Right atrium auricular region (tissue), 2 donors: ENCODE data around the gene POMGNT1. TPM values are rescaled to one million over a fixed set of nuclear protein-coding genes. Genes with fewer than 3 reads are reported as not detected.
"Not testable (repeated sequence)": the region's sequence is repeated elsewhere in the genome, so short reads cannot be mapped to it uniquely, and the experiment has no call there.

ENCODE experiments used
- DNase-seq: peaks from one replicate; pipeline ENCODE4 v3.0.0-alpha.2; 2019; ENCODE audit warnings: low spot score
- H3K27ac ChIP-seq, 2 donors: fragments of 200-600 bp; sonication (generic); 1 replicate in 1 of 2; 2 replicates in 1 of 2; pipeline ENCODE4 v1.5.1; 2016 to 2019
- H3K27me3 ChIP-seq, 2 donors: fragments of 200-600 bp; sonication (generic); one replicate each; pipeline versions ENCODE4 v1.5.1 to v1.6.0; 2017 to 2019
- H3K36me3 ChIP-seq: fragments of 200-600 bp; sonication (generic); one replicate; pipeline ENCODE4 v1.5.1; 2016
- H3K4me1 ChIP-seq, 2 donors: fragments of 200-600 bp; sonication (generic); one replicate each; pipeline versions ENCODE4 v1.5.1 to v1.6.0; 2017 to 2019
- H3K4me3 ChIP-seq, 2 donors: fragments of 200-600 bp; sonication (generic); 1 replicate in 1 of 2; 2 replicates in 1 of 2; pipeline ENCODE4 v1.5.1; 2017 to 2019; ENCODE audit warnings: mild to moderate bottlenecking in 1 of 2, moderate library complexity in 1 of 2
- H3K9me3 ChIP-seq, 2 donors: fragments of 200-600 bp; sonication (generic); one replicate each; pipeline ENCODE4 v1.5.1; 2019
- total RNA-seq, 2 donors: library from RNA; depleted of rRNA; stranded (reverse); fragments of >200 nt; gene quantifications; one replicate each; pipeline ENCODE4 v1.1.0, GENCODE V29; 2016
- TF ChIP-seq, protein P1 (sequence below), 2 donors: fragments of 200-600 bp; sonication (generic); IDR thresholded peaks; one replicate each; pipeline ENCODE4 v1.5.1; 2019; ENCODE audit warnings: antibody characterized with exemption in 2 of 2

The POMGNT1 gene
- 10 to 100 TPM; 57.0 to 87.8 TPM for total RNA-seq

DNA sequence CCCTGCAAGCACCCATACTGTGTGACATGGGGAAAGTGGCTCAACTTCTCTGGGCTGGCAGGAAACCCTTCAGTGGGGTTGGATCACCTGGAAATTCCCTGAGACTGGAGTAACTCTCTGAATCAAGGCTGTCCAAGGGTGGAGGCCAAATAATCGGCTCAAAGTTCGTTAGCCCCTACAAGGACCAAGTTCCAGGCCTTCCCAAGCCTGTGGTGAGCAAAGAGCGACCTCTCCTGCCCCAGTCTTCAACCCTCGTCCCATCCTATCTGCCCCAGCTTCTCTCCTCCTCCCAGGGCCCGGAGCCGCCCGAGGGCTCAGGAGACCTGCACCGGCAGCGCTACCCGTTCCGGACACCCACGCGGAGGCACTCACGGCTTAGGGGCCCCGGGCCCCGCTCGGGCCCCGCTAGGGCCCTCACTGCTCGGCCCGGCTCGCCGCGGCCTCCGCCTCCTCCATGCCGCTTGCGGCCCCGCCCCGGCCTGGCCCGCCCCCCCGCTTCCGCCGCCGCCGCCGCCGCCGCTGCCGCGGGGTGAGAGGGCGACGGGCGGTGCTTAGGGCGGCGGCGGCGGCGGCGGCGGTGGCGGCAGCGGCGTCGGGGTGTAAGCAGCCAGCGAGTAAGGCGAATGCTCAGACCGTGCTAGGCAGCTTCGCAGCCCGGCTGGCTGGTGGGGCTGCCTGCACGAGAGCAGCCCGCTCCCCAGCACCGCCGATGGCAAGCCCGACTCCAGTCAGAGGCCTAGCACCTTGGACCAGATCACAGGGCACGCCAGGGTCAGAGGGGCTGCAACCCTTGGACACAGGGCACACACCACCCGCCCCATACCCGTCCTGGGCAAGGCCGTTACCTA lies at the start of gene POMGNT1:
Gene POMGNT1 (minus strand): TSS at position 471 of the 848 bp plus-strand sequence. CDS start 613 bp downstream, outside the sequence.
- Histone ChIP-seq H3K4me3 (peak within 1 kb of the TSS; percentile 67 to 77), H3K9me3 (no peaks in the 10 kb centered on the region), H3K27ac (peak within 1 kb of the TSS; percentile 84 to 89), H3K4me1 (peaks cover 0 to 38% of the 10 kb centered on the region in 2 donors), H3K36me3 (peaks cover 15% of the 10 kb centered on the region), H3K27me3 (no peaks in the 10 kb centered on the region)
- DNase-seq = no peak
- TF ChIP-seq, protein P1, sequence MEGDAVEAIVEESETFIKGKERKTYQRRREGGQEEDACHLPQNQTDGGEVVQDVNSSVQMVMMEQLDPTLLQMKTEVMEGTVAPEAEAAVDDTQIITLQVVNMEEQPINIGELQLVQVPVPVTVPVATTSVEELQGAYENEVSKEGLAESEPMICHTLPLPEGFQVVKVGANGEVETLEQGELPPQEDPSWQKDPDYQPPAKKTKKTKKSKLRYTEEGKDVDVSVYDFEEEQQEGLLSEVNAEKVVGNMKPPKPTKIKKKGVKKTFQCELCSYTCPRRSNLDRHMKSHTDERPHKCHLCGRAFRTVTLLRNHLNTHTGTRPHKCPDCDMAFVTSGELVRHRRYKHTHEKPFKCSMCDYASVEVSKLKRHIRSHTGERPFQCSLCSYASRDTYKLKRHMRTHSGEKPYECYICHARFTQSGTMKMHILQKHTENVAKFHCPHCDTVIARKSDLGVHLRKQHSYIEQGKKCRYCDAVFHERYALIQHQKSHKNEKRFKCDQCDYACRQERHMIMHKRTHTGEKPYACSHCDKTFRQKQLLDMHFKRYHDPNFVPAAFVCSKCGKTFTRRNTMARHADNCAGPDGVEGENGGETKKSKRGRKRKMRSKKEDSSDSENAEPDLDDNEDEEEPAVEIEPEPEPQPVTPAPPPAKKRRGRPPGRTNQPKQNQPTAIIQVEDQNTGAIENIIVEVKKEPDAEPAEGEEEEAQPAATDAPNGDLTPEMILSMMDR (IDR thresholded peaks at IDR 0.05) = peak in 1 of 2 donors; percentile 36

GRCh38 chr1:46247436-46248121 lies 49.3 kb upstream of the POMGNT1 start, which contains the start of gene RAD54L:
RAD54L (plus strand) TSS chr1:46247763; CDS start chr1:46248406, 643 bp downstream.
- Histone ChIP-seq H3K36me3 (no peaks in the 10 kb centered on the region), H3K27me3 (no peaks in the 10 kb centered on the region), H3K4me3 (peak within 1 kb of the TSS; percentile 48 to 65), H3K9me3 (no peaks in the 10 kb centered on the region), H3K27ac (peak within 1 kb of the TSS; percentile 70 to 80), H3K4me1 (peaks cover 0 to 16% of the 10 kb centered on the region in 2 donors)
- TF ChIP-seq, protein P1 (IDR thresholded peaks at IDR 0.05) = no peak
- DNase-seq = peak; percentile 97

- TF ChIP-seq, protein P1 (IDR thresholded peaks at IDR 0.05) = no peak
- peaks cover 0 to 16% of the 10 kb centered on the region in 2 donors for H3K4me1 ChIP-seq
- H3K27me3 ChIP-seq = no peaks in the 10 kb centered on the region
- peak overlapping the region; percentile 70 to 80 for H3K27ac ChIP-seq
- H3K36me3 ChIP-seq = no peaks in the 10 kb centered on the region
- H3K9me3 ChIP-seq = no peaks in the 10 kb centered on the region
- H3K4me3 ChIP-seq = peak overlapping the region; percentile 47 to 65
- DNase-seq = peak; percentile 64
Measured at GRCh38 chr1:46246548-46247435, 48.6 kb upstream of the POMGNT1 start.

DNA sequence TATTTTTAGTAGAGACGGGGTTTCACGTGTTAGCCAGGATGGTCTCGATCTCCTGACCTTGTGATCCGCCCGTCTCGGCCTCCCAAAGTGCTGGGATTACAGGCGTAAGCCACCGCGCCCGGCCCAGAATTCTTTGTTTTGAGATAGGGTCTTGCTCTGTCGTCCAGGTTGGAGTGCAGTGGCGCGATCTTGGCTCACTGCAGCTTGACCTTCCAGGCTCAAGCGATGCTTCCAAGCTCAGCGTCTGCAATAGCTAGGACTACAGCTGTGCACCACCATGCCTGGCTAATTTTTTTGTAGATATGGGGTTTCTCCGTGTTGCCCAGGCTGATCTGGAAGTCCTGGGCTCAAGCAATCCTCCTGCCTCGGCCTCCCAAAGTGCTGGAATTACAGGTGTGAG lies 47.9 kb upstream of the POMGNT1 start:
- not testable (repeated sequence) for DNase-seq, H3K27me3 ChIP-seq, H3K4me3 ChIP-seq, H3K9me3 ChIP-seq, H3K36me3 ChIP-seq
- Histone ChIP-seq H3K4me1 (peaks cover 0 to 16% of the 10 kb centered on the region in 2 donors), H3K27ac (peak overlapping the region in 1 of 2 donors; percentile 80)

DNA sequence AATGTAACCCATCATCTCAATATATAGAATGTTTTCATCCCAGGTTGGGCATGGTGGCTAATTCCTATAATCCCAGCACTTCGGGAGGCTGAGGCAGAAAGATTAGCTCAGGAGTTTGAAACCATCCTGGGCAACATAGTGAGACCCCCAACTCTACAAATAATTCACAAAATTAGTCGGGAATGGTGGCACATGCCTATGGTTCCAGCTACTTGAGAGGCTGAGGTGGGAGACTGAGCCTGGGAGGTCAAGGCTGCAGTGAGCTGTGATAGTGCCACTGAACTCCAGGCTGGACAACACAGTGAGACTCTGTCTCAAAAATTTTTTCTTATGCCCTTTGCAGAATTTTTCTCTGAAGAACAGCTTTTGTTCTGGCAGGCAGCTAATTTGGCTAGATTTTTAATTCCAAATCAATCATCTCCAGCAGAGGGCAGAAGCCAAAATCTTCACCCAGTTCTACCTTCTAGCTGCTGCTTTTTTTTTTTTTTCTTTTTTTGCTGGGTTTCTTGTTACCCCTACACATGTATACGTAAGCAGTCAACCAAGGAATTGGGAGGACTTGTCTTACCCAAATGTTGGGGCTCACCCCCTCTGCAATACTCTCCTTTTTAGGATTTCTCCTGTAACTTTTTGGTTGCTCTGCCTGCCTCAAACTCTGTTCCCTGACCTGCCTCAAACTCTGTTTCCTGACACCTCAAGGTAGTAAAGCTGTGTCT lies 46.6 kb upstream of the POMGNT1 start:
- H3K4me1 ChIP-seq = peaks cover 0 to 16% of the 10 kb centered on the region in 2 donors
- no peak overlapping the region for H3K27ac ChIP-seq
- no peaks in the 10 kb centered on the region for H3K36me3 ChIP-seq
- H3K27me3 ChIP-seq = no peaks in the 10 kb centered on the region
- TF ChIP-seq, protein P1 (IDR thresholded peaks at IDR 0.05) = peak in 1 of 2 donors; percentile 41
- H3K9me3 ChIP-seq = no peaks in the 10 kb centered on the region
- H3K4me3 ChIP-seq = no peak overlapping the region
- DNase-seq = no peak

- H3K36me3 ChIP-seq, H3K27me3 ChIP-seq, H3K9me3 ChIP-seq, DNase-seq, H3K4me3 ChIP-seq, H3K27ac ChIP-seq: not testable (repeated sequence)
- H3K4me1 ChIP-seq = peaks cover 0 to 16% of the 10 kb centered on the region in 2 donors
Measured at GRCh38 chr1:46243831-46244230, 45.6 kb upstream of the POMGNT1 start.
